Thyroid gland (tissue), 4 donors: ENCODE data around the gene PPHLN1.

Experiments
- CTCF ChIP-seq, 6 experiments: fragments of 200-600 bp in 3 of 6; fragments of 450-650 bp in 3 of 6; sonication (generic) in 3 of 6; IDR thresholded peaks; one replicate each; pipeline ENCODE4 v1.5.1; 2016 to 2019; ENCODE audit warnings: antibody characterized with exemption in 6 of 6, mild to moderate bottlenecking in 2 of 6, inconsistent platforms in 1 of 6, moderate library complexity in 1 of 6
- POLR2A ChIP-seq, 2 donors: fragments of 450-650 bp; IDR thresholded peaks; one replicate each; pipeline ENCODE4 v1.6.1; 2017; ENCODE audit warnings: antibody characterized with exemption in 2 of 2, mild to moderate bottlenecking in 2 of 2, moderate library complexity in 1 of 2

- TF ChIP-seq CTCF (IDR thresholded peaks at IDR 0.05) (no peak), POLR2A (IDR thresholded peaks at IDR 0.05) (no peak)
These were observed 148.4 kb downstream of the PPHLN1 start for GRCh38 chr12:42474391-42474790.
